CD4-positive, alpha-beta memory T cell (primary cell): ENCODE results near the gene COL4A2. TPM values are rescaled to one million over a fixed set of nuclear protein-coding genes. Genes with fewer than 3 reads are reported as not detected.
A peak's percentile ranks its signal among the peaks of the same experiment; 100 is the strongest.

Experiments
- CTCF ChIA-PET: fragments of 350-600 bp; sonication (Branson Sonifier 250); formaldehyde crosslinking; loops from one replicate; lab custom pipeline; 2021; ENCODE audit warnings: inconsistent platforms; ENCODE audit not compliant: partially characterized antibody; lab: Charles Lee
- POLR2A ChIA-PET: fragments of 350-600 bp; sonication (Branson Sonifier 250); formaldehyde crosslinking; loops from one replicate; lab custom pipeline; 2021; ENCODE audit not compliant: partially characterized antibody; lab: Charles Lee
- DNase-seq, 5 donors: peaks; one replicate each; pipeline versions ENCODE4 v3.0.0 to v3.0.0-alpha.2; 2020 to 2022; ENCODE audit warnings: mixed read lengths in 1 of 5
- H3K27ac ChIP-seq: one replicate; pipeline ENCODE4 v1.7.0; 2013; ENCODE audit warnings: low read depth, low read length
- H3K27me3 ChIP-seq: 2 replicates; pipeline ENCODE4 v1.7.0; 2013; ENCODE audit warnings: mild to moderate bottlenecking, low read length, moderate library complexity; ENCODE audit not compliant: insufficient read depth
- H3K36me3 ChIP-seq: 2 replicates; pipeline ENCODE4 v1.7.0; 2013; ENCODE audit warnings: mild to moderate bottlenecking, low read length, moderate library complexity; ENCODE audit not compliant: insufficient read depth
- H3K4me1 ChIP-seq: 2 replicates; pipeline ENCODE4 v1.7.0; 2013; ENCODE audit warnings: mild to moderate bottlenecking, low read length, moderate library complexity; ENCODE audit not compliant: insufficient read depth
- H3K4me3 ChIP-seq, 2 donors: one replicate each; pipeline ENCODE4 v1.7.0; 2013; ENCODE audit warnings: low read length in 2 of 2, mild to moderate bottlenecking in 1 of 2
- H3K9me3 ChIP-seq, 2 donors: one replicate each; pipeline ENCODE4 v1.7.0; 2013; ENCODE audit warnings: low read length in 2 of 2, control low read depth in 1 of 2; ENCODE audit not compliant: control insufficient read depth in 1 of 2
- H3K27ac Mint-ChIP-seq, 7 donors: one replicate each; pipeline ENCODE4 v1.8.0; 2020 to 2021; ENCODE audit warnings: mixed read lengths in 7 of 7, mild to moderate bottlenecking in 6 of 7, inconsistent platforms in 3 of 7, moderate library complexity in 3 of 7
- H3K27me3 Mint-ChIP-seq, 2 donors: one replicate each; pipeline ENCODE4 v1.8.0; 2020 to 2021; ENCODE audit warnings: mixed read lengths in 2 of 2
- H3K36me3 Mint-ChIP-seq, 2 donors: one replicate each; pipeline ENCODE4 v1.8.0; 2020 to 2021; ENCODE audit warnings: mixed read lengths in 2 of 2, inconsistent platforms in 1 of 2, mild to moderate bottlenecking in 1 of 2
- H3K4me1 Mint-ChIP-seq, 4 donors: one replicate each; pipeline ENCODE4 v1.8.0; 2020 to 2021; ENCODE audit warnings: mixed read lengths in 4 of 4, mild to moderate bottlenecking in 1 of 4
- H3K4me3 Mint-ChIP-seq, 8 donors: one replicate each; pipeline ENCODE4 v1.8.0; 2020 to 2021; ENCODE audit warnings: mixed read lengths in 8 of 8, mild to moderate bottlenecking in 7 of 8, moderate library complexity in 6 of 8, inconsistent platforms in 3 of 8
- H3K9me3 Mint-ChIP-seq, 8 donors: one replicate each; pipeline ENCODE4 v1.8.0; 2020 to 2021; ENCODE audit warnings: mixed read lengths in 8 of 8, mild to moderate bottlenecking in 5 of 8, inconsistent platforms in 3 of 8, moderate library complexity in 1 of 8
- intact Hi-C: fragments of 100-400 bp; cut with micrococcal nuclease; formaldehyde crosslinking; loops from one replicate; pipeline ENCODE4 v1.15.1; 2023
- polyA plus RNA-seq, 2 donors: library from polyadenylated mRNA; unstranded; fragments of 300-500 nt; fragmentation: Illumina TruSeq; gene quantifications; one replicate each; pipeline ENCODE4 v1.2.3, GENCODE V29; 2021
- total RNA-seq, 2 experiments: library from RNA; stranded (reverse); gene quantifications; one replicate each; pipeline ENCODE4 v1.2.3, GENCODE V29; 2021

Gene COL4A2
- total and polyA plus RNA-seq, 4 experiments from 2014 or later: not detected

GRCh38 chr13:110333837-110334236, 26.8 kb downstream of the COL4A2 start:
- peaks cover 0 to under 1% (median 0%) of the 10 kb centered on the region in 4 donors for H3K4me1 Mint-ChIP-seq
- no peak overlapping the region for H3K4me3 ChIP-seq
- H3K4me1 ChIP-seq: no peaks in the 10 kb centered on the region
- H3K36me3 Mint-ChIP-seq: peaks cover 0 to 1% of the 10 kb centered on the region in 2 donors
- H3K27me3 ChIP-seq: no peaks in the 10 kb centered on the region
- H3K36me3 ChIP-seq: no peaks in the 10 kb centered on the region
- H3K4me3 Mint-ChIP-seq: no peak overlapping the region
- no peak for DNase-seq
- peaks cover 0 to 9% (median 4%) of the 10 kb centered on the region in 8 donors for H3K9me3 Mint-ChIP-seq
- POLR2A ChIA-PET: no interaction called here
- H3K9me3 ChIP-seq: no peaks in the 10 kb centered on the region
- H3K27ac Mint-ChIP-seq: no peak overlapping the region
- intact Hi-C loops: no loop called here
- CTCF ChIA-PET: no interaction called here
- no peak overlapping the region for H3K27ac ChIP-seq
- peaks cover 8 to 9% of the 10 kb centered on the region in 2 donors for H3K27me3 Mint-ChIP-seq

DNA sequence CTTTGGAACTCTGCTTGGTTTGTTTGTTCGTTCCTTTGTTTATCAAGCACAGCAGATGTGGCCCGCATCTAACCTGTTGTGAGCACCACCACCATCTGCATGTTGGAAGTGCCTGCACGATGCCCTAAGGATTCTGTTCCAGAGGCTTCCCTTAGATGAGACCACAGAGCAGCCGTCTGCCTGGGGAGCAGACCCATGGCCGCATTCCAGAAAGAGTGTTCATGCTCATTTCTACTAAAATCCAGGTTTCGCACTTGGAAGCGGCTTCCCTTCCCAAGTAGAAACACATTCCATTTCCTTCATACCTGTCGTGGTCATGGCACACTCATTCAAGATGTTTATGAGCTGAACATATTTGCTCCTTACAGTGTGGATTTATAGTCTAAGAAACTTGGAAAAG, 27.2 kb downstream of the COL4A2 start:
- no peak overlapping the region for H3K27ac ChIP-seq
- Mint-ChIP-seq H3K27me3 (peaks cover 8 to 12% of the 10 kb centered on the region in 2 donors), H3K27ac (no peak overlapping the region), H3K4me3 (no peak overlapping the region), H3K36me3 (peaks cover 0 to 1% of the 10 kb centered on the region in 2 donors), H3K4me1 (peaks cover 0 to 2% (median 0%) of the 10 kb centered on the region in 4 donors), H3K9me3 (peaks cover 0 to 9% (median 4%) of the 10 kb centered on the region in 8 donors)
- ChIA-PET CTCF (no interaction called here), POLR2A (no interaction called here)
- DNase-seq: no peak
- no peaks in the 10 kb centered on the region for H3K9me3 ChIP-seq
- H3K36me3 ChIP-seq: no peaks in the 10 kb centered on the region
- H3K4me3 ChIP-seq: no peak overlapping the region
- no peaks in the 10 kb centered on the region for H3K4me1 ChIP-seq
- H3K27me3 ChIP-seq: no peaks in the 10 kb centered on the region
- intact Hi-C loops: no loop called here

GRCh38 chr13:110334841-110335490, 27.9 kb downstream of the COL4A2 start:
- no peaks in the 10 kb centered on the region for H3K36me3 ChIP-seq
- H3K4me3 ChIP-seq: no peak overlapping the region
- no peak for DNase-seq
- peaks cover 3 to 16% of the 10 kb centered on the region in 2 donors for H3K27me3 Mint-ChIP-seq
- H3K9me3 Mint-ChIP-seq: peaks cover 0 to 9% (median 5%) of the 10 kb centered on the region in 8 donors
- peak overlapping the region in 1 of 7 donors; percentile 48 for H3K27ac Mint-ChIP-seq
- no peaks in the 10 kb centered on the region for H3K9me3 ChIP-seq
- H3K4me3 Mint-ChIP-seq: no peak overlapping the region
- ChIA-PET POLR2A (no interaction called here), CTCF (no interaction called here)
- no peak overlapping the region for H3K27ac ChIP-seq
- no peaks in the 10 kb centered on the region for H3K27me3 ChIP-seq
- H3K4me1 Mint-ChIP-seq: peaks cover 0 to 7% (median 2%) of the 10 kb centered on the region in 4 donors
- intact Hi-C loops: no loop called here
- peaks cover 3% of the 10 kb centered on the region for H3K4me1 ChIP-seq
- H3K36me3 Mint-ChIP-seq: peaks cover 0 to 1% of the 10 kb centered on the region in 2 donors

DNA sequence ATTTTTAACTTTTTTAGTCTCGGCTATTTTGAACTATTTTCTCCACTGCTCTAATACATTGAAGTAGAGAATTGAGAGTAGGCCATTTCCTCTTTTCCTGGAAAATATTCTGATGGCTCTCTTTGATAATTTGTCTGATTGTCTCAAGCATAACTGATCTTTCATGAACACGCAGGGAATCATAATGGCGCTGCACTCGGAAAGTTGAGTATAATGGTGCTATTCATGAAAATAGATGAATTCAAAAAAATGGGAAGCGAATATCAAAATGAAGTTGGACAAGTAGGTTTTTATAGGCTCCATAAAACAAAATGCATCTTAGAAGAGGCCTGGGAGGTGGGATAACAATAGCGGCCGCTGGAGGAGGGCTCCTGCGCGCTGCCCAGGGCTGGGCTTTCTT, 29.0 kb downstream of the COL4A2 start:
- no peak for DNase-seq
- CTCF ChIA-PET: no interaction called here
- H3K4me3 Mint-ChIP-seq: no peak overlapping the region
- Histone ChIP-seq H3K4me1 (peaks cover 14% of the 10 kb centered on the region), H3K27me3 (no peaks in the 10 kb centered on the region), H3K27ac (no peak overlapping the region), H3K9me3 (no peaks in the 10 kb centered on the region), H3K4me3 (no peak overlapping the region), H3K36me3 (no peaks in the 10 kb centered on the region)
- intact Hi-C loops: no loop called here
- peaks cover 0 to 9% (median 5%) of the 10 kb centered on the region in 8 donors for H3K9me3 Mint-ChIP-seq
- POLR2A ChIA-PET: no interaction called here
- no peak overlapping the region for H3K27ac Mint-ChIP-seq
- peaks cover 0 to 1% of the 10 kb centered on the region in 2 donors for H3K36me3 Mint-ChIP-seq
- peaks cover 8 to 18% (median 11%) of the 10 kb centered on the region in 4 donors for H3K4me1 Mint-ChIP-seq
- H3K27me3 Mint-ChIP-seq: peaks cover 6 to 18% of the 10 kb centered on the region in 2 donors

DNA sequence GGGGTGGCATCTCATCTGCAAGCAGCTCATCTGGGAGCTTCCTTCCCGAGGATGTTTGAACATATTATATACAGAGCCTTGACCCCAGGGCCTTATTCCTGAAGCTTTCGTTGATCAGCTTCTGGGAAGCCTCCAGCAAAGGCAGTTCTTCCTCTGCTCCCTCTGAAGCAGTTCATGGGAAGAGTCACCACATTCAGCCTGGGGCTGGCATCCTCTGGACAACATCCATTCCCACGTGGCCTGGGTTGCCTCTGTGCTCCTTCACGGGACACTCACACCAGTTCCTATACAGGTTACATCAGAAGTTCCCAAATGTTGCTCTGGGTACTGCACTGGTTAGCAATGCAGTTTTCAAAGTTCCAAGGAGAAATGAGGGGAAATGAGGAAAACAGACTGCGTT, 29.6 kb downstream of the COL4A2 start:
- H3K27ac Mint-ChIP-seq: no peak overlapping the region
- CTCF ChIA-PET: no interaction called here
- H3K9me3 Mint-ChIP-seq: peaks cover 0 to 9% (median 5%) of the 10 kb centered on the region in 8 donors
- H3K27me3 Mint-ChIP-seq: peaks cover 6 to 18% of the 10 kb centered on the region in 2 donors
- POLR2A ChIA-PET: no interaction called here
- peaks cover 14% of the 10 kb centered on the region for H3K4me1 ChIP-seq
- H3K9me3 ChIP-seq: no peaks in the 10 kb centered on the region
- H3K4me1 Mint-ChIP-seq: peaks cover 10 to 24% (median 16%) of the 10 kb centered on the region in 4 donors
- DNase-seq: no peak
- no peak overlapping the region for H3K4me3 Mint-ChIP-seq
- no peaks in the 10 kb centered on the region for H3K27me3 ChIP-seq
- H3K36me3 ChIP-seq: no peaks in the 10 kb centered on the region
- H3K36me3 Mint-ChIP-seq: peaks cover 0 to 1% of the 10 kb centered on the region in 2 donors
- intact Hi-C loops: no loop called here
- no peak overlapping the region for H3K4me3 ChIP-seq
- no peak overlapping the region for H3K27ac ChIP-seq

DNA sequence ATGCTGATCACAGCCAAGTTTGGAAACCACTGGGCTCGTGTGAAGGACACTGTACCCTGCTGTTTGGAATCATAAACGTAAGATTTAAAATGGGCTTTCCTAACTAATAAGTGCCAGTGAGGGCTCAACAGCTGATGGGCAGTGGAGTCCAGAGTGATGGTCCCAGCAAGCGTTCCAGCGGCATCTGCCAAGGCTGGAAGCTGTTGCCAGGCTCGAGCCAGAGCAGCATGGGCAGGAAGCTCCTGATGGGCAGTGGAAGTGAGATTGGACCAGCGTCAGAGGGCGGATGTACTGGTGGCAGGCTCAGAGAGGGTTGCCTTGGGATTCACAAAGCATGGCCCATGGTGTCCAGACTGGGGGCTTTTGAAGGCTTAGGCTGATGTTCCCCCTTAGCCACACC, 30.2 kb downstream of the COL4A2 start:
- DNase-seq: no peak
- intact Hi-C loops: no loop called here
- H3K36me3 Mint-ChIP-seq: peaks cover 0 to 1% of the 10 kb centered on the region in 2 donors
- peaks cover 14% of the 10 kb centered on the region for H3K4me1 ChIP-seq
- H3K4me3 ChIP-seq: no peak overlapping the region
- H3K27ac ChIP-seq: no peak overlapping the region
- no peak overlapping the region for H3K27ac Mint-ChIP-seq
- H3K4me3 Mint-ChIP-seq: no peak overlapping the region
- ChIA-PET CTCF (no interaction called here), POLR2A (no interaction called here)
- no peaks in the 10 kb centered on the region for H3K9me3 ChIP-seq
- peaks cover 11 to 26% (median 17%) of the 10 kb centered on the region in 4 donors for H3K4me1 Mint-ChIP-seq
- H3K9me3 Mint-ChIP-seq: peaks cover 0 to 9% (median 5%) of the 10 kb centered on the region in 8 donors
- peaks cover 8 to 18% of the 10 kb centered on the region in 2 donors for H3K27me3 Mint-ChIP-seq
- no peaks in the 10 kb centered on the region for H3K27me3 ChIP-seq
- H3K36me3 ChIP-seq: no peaks in the 10 kb centered on the region

GRCh38 chr13:110338441-110339101, 31.5 kb downstream of the COL4A2 start:
- peaks cover 8 to 14% of the 10 kb centered on the region in 2 donors for H3K27me3 Mint-ChIP-seq
- ChIA-PET CTCF (no interaction called here), POLR2A (no interaction called here)
- Histone ChIP-seq H3K27me3 (no peaks in the 10 kb centered on the region), H3K4me1 (peaks cover 14% of the 10 kb centered on the region), H3K27ac (no peak overlapping the region), H3K9me3 (no peaks in the 10 kb centered on the region), H3K4me3 (no peak overlapping the region), H3K36me3 (no peaks in the 10 kb centered on the region)
- H3K36me3 Mint-ChIP-seq: peaks cover 0 to 1% of the 10 kb centered on the region in 2 donors
- DNase-seq: no peak
- intact Hi-C loops: no loop called here
- no peak overlapping the region for H3K27ac Mint-ChIP-seq
- peaks cover 11 to 26% (median 17%) of the 10 kb centered on the region in 4 donors for H3K4me1 Mint-ChIP-seq
- H3K9me3 Mint-ChIP-seq: peaks cover 0 to 9% (median 4%) of the 10 kb centered on the region in 8 donors
- peak overlapping the region in 1 of 8 donors; percentile 2 for H3K4me3 Mint-ChIP-seq
